Subcutaneous adipose tissue (tissue), 4 donors: Measurements from ENCODE around the gene ACKR3. TPM values are rescaled to one million over a fixed set of nuclear protein-coding genes. Genes with fewer than 3 reads are reported as not detected.

ENCODE experiments used
- total RNA-seq, 4 donors: library from RNA; depleted of rRNA; stranded (reverse); fragments of >200 nt; gene quantifications; one replicate each; pipeline ENCODE4 v1.1.0, GENCODE V29; 2016
- TF ChIP-seq, protein P1 (sequence below): fragments of 450-650 bp; IDR thresholded peaks from one replicate; pipeline ENCODE4 v1.5.1; 2016; ENCODE audit warnings: low read depth, mild to moderate bottlenecking, control low read depth, antibody characterized with exemption, moderate library complexity

Gene ACKR3
- total RNA-seq, 4 donors from 2014 or later: 26.3 to 84.9 (median 38.6) TPM

GRCh38 chr2:236541008-236541562, 28.5 kb upstream of the ACKR3 start:
- TF ChIP-seq, protein P1, sequence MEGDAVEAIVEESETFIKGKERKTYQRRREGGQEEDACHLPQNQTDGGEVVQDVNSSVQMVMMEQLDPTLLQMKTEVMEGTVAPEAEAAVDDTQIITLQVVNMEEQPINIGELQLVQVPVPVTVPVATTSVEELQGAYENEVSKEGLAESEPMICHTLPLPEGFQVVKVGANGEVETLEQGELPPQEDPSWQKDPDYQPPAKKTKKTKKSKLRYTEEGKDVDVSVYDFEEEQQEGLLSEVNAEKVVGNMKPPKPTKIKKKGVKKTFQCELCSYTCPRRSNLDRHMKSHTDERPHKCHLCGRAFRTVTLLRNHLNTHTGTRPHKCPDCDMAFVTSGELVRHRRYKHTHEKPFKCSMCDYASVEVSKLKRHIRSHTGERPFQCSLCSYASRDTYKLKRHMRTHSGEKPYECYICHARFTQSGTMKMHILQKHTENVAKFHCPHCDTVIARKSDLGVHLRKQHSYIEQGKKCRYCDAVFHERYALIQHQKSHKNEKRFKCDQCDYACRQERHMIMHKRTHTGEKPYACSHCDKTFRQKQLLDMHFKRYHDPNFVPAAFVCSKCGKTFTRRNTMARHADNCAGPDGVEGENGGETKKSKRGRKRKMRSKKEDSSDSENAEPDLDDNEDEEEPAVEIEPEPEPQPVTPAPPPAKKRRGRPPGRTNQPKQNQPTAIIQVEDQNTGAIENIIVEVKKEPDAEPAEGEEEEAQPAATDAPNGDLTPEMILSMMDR: no peak

- TF ChIP-seq, protein P1: no peak
These were observed 25.3 kb upstream of the ACKR3 start for GRCh38 chr2:236544362-236544761.

DNA sequence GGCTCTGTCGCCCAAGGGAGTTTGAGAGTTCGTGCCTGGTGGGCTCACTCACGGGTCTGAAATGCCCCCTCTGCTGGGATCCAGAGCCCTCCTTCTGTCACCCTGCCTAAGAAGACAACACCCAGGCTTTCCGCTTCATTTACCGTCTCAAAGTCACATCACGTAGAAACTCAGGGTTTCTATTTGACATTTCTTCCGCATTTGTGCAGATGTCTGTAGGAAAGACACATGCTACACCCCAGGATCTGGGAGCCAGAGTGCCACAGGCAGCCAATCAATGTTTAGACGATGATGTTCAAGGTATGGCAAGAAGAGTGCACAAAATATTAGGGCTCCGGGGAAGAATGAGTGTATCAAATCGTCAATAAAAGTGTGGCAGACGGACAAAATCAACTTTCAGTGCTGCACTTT, 24.4 kb upstream of the ACKR3 start:
- TF ChIP-seq, protein P1: no peak

DNA sequence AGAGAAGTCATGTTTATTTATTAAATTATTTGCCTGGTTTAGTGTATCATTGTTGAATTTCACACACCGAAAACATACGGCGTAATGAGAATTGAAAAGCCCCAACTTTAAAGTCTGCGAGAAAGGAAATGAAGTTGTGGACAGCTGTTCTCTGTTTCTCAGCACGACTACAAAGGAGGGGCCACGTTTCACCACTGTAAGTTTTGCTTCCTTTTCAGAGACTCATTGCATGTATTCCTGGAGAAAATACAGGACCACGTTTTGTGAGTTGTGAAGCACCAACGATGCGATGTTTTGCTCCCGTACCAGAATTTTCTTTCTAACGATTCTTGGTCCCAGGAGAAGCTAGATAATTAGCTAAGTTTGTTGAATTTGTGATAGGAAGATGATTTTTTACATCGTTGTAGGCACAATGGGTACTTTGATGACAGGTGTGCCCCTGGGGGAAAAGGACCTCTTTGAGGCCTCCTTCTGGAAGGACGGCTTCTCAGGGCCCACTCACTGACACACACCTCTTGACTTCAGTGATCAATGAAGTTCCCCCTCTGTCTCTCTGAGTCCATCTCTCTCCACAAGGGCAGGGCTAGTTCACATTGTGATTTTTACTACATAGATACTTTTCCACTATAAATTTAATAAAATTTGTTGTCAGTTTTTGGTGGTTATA, 23.7 kb upstream of the ACKR3 start:
- TF ChIP-seq, protein P1: no peak

DNA sequence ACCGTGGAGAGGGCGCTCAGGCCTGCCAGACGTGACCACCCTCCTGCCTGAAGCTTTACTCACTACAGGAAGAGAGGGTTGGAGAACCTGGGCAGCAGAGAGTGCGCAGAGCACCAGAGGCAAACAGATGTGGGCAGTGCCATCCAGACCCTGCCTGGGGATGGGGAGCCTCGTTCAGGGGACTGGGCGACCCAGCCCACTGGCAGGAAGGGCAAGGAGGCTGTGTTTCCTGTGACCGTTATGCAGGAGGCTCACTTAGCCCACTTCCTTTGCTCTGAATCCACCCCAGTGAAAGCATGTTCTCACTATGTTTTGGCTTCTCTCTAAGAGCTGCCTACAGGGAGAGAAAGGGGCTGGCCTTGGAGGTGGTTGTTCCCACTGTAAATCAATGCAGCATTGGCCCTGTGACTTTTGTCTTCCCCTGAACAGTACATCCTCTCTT, 23.0 kb upstream of the ACKR3 start:
- TF ChIP-seq, protein P1: no peak

GRCh38 chr2:236547725-236548124, 21.9 kb upstream of the ACKR3 start:
- TF ChIP-seq, protein P1: no peak

DNA sequence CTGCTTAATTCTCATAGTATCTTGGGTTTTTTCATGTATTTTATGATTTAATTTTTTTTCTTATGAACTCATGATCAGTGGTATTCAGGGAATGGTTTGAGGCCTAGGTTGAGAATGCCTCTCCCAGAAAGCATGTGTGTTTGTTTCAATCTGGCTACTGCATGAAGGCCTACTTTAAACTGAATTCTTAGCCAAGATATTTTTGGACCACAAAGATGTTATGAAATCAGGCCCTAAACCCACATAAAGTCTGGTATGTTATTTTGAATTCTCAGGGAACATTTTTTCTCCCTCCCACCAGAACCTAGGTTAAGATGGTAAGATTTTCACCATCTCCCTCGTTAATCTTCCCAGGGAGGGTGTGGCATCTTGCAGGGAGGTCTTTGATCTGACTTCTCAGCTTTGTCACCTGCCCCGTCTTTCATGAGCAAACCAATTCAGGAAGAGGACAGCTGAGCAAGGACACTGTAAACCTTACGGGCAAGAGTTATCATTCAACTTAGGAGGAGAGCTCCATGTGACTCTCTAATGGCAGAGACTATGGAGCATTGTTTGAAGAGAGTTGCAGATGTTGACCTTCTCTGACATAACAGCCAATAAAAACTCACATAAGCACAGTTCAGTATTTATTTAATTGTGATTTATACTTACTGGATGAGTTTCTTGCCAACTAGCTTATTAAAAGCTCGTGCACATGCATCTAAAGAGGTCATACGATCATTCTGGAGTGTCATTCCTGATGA, 21.3 kb upstream of the ACKR3 start:
- TF ChIP-seq, protein P1: no peak
